Esophagus squamous epithelium (tissue), 5 donors: ENCODE data around the gene SLC47A2. TPM values are rescaled to one million over a fixed set of nuclear protein-coding genes. Genes with fewer than 3 reads are reported as not detected.
A peak's percentile ranks its signal among the peaks of the same experiment; 100 is the strongest.

ENCODE experiments used
- DNase-seq: peaks from one replicate; lab custom pipeline; 2025; lab: John Stamatoyannopoulos, UW
- H3K27ac ChIP-seq, 4 donors: fragments of 200-600 bp; sonication (generic); one replicate each; pipeline ENCODE4 v1.5.1; 2016 to 2019; ENCODE audit warnings: mild to moderate bottlenecking in 1 of 4
- H3K27me3 ChIP-seq, 4 donors: fragments of 200-600 bp; sonication (generic); 1 replicate in 3 of 4; 2 replicates in 1 of 4; pipeline versions ENCODE4 v1.5.1 to v1.6.0; 2017 to 2021; ENCODE audit warnings: antibody characterized with exemption in 1 of 4
- H3K36me3 ChIP-seq, 3 donors: fragments of 200-600 bp; sonication (generic); one replicate each; pipeline ENCODE4 v1.5.1; 2016 to 2019
- H3K4me1 ChIP-seq, 3 donors: fragments of 200-600 bp; sonication (generic); one replicate each; pipeline ENCODE4 v1.5.1; 2017 to 2019
- H3K4me3 ChIP-seq, 4 donors: fragments of 200-600 bp; sonication (generic); 1 replicate in 3 of 4; 2 replicates in 1 of 4; pipeline ENCODE4 v1.5.1; 2016 to 2019; ENCODE audit warnings: mild to moderate bottlenecking in 2 of 4, moderate library complexity in 1 of 4
- H3K9me3 ChIP-seq, 3 donors: fragments of 200-600 bp; sonication (generic); one replicate each; pipeline ENCODE4 v1.5.1; 2016 to 2019
- POLR2A ChIP-seq, 4 donors: fragments of 450-650 bp; IDR thresholded peaks; one replicate each; pipeline ENCODE4 v1.6.1; 2017; ENCODE audit warnings: antibody characterized with exemption in 4 of 4, mild to moderate bottlenecking in 4 of 4, moderate library complexity in 3 of 4
- WGBS, 2 donors: methylation state at CpG; one replicate each; pipeline ENCODE4 v1.1.5; 2018; 5-methylcytosine and 5-hydroxymethylcytosine counted together
- intact Hi-C: fragments of 100-400 bp; cut with DNase I; formaldehyde crosslinking; loops from one replicate; pipeline ENCODE4 v1.15.0; 2022
- total RNA-seq, 4 donors: library from RNA; depleted of rRNA; stranded (reverse); fragments of >200 nt; gene quantifications; one replicate each; pipeline ENCODE4 v1.1.0, GENCODE V29; 2016
- TF ChIP-seq, protein P1 (sequence below), 6 experiments: fragments of 450-650 bp in 4 of 6; fragments of 200-600 bp in 2 of 6; sonication (generic) in 2 of 6; IDR thresholded peaks; one replicate each; pipeline ENCODE4 v1.5.1; 2016 to 2019; ENCODE audit warnings: antibody characterized with exemption in 6 of 6, mild to moderate bottlenecking in 4 of 6, moderate library complexity in 4 of 6
- donor health status: DM: yes; HTN: yes; CAD: no.

SLC47A2 gene
- total RNA-seq, 4 donors from 2014 or later: 0.56 to 2.2 (median 0.76) TPM; not detected in 1

DNA sequence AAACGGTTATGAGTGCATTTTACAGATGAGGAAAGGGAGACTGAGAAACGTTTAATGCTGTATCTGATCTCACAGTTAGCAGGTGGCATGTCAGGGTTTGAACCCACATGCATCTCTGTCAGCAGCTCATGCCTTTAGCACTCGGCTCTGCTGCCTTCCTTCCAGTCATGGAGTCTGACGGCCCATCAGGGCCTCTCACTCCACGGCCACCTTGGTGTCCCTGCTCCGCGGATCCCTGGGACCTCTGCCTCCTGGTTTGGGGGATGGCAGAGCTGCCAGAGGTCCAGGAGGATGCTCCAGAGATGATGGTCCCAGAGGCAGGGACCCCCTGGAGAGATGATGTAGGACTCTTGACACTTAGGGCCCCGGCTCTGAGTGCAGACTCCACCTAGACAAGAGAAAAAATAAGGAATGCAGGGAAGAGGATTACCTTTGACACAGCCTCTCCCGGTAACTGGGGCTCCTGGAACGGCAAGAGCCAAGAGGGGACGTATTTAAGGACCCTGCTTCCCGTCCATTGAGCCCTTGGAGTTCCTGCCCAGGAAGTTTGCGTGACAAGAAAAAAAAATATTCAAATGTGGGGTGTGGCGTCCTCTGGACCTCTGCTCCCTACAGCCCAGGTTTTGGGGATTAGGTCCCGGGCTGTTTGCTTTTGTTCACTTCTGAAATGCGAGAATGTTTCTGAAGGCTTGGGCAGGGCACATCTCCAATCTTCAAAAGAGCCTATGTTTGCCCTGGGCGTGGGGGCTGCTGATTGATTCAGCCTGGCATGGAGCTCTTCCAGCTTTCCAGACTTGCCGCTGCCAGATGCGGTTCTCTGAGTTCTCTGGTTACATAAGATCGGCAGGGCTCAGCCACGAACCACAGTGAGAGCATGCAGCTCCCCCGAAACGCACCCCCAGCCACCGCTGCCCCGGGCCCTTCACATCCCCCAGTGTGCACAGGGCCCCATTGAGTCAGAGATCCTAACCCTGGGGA is 31.7 kb upstream of the SLC47A2 start, which contains the start of gene ALDH3A1:
Gene ALDH3A1 (minus strand): TSS at position 470 of the 978 bp plus-strand sequence. CDS start 3,169 bp downstream, outside the sequence.
- peak in 2 of 4 donors; percentile 6 to 29 for TF ChIP-seq POLR2A (IDR thresholded peaks at IDR 0.05)
- TF ChIP-seq, protein P1, sequence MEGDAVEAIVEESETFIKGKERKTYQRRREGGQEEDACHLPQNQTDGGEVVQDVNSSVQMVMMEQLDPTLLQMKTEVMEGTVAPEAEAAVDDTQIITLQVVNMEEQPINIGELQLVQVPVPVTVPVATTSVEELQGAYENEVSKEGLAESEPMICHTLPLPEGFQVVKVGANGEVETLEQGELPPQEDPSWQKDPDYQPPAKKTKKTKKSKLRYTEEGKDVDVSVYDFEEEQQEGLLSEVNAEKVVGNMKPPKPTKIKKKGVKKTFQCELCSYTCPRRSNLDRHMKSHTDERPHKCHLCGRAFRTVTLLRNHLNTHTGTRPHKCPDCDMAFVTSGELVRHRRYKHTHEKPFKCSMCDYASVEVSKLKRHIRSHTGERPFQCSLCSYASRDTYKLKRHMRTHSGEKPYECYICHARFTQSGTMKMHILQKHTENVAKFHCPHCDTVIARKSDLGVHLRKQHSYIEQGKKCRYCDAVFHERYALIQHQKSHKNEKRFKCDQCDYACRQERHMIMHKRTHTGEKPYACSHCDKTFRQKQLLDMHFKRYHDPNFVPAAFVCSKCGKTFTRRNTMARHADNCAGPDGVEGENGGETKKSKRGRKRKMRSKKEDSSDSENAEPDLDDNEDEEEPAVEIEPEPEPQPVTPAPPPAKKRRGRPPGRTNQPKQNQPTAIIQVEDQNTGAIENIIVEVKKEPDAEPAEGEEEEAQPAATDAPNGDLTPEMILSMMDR (IDR thresholded peaks at IDR 0.05): no peak
- H3K9me3 ChIP-seq: no peaks in the 10 kb centered on the region
- H3K4me1 ChIP-seq: peaks cover 43 to 100% (median 52%) of the 10 kb centered on the region in 3 donors
- H3K36me3 ChIP-seq: peaks cover 0 to 6% (median 0%) of the 10 kb centered on the region in 3 donors
- DNase-seq: no peak
- H3K4me3 ChIP-seq: peak within 1 kb of the TSS; percentile 27 to 56 (median 49)
- H3K27ac ChIP-seq: peak within 1 kb of the TSS; percentile 84 to 95 (median 88)
- WGBS, 2 donors: 26 to 32% methylated on average over 13 of the region's 25 CpGs
- intact Hi-C loops: no loop called here
- H3K27me3 ChIP-seq: no peaks in the 10 kb centered on the region

DNA sequence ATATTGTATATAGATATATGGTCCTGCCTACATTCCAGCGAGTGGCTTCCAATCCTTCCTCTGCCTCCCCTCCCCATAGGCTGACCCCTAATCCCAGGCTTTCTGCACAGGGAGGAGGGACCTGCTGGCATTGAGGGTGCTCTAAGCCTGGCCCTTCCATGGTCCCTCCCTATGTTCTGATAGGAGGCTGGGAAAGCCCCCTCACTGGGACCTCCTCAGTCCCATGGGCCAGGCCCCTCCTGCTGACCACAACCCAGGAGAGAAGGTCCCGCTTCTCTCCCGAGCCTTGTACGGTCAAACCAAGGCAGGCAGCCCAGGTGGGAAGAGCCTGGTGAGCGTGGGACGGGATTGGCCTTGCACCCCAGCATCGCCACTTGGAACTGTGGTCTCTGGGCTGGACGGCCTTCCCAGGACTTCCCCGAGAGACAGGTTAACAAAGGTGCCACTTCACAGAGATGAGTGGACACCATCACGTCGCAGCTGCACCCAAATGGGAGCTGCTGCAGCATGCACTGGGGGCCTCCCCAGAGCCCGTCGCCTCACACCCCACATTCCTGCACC is 30.9 kb upstream of the SLC47A2 start:
- H3K4me1 ChIP-seq: peaks cover 35 to 100% (median 44%) of the 10 kb centered on the region in 3 donors
- peaks cover 0 to 15% (median 0%) of the 10 kb centered on the region in 3 donors for H3K36me3 ChIP-seq
- no peaks in the 10 kb centered on the region for H3K27me3 ChIP-seq
- DNase-seq: no peak
- H3K27ac ChIP-seq: peak overlapping the region; percentile 84 to 95 (median 88)
- WGBS, 2 donors: 57 to 58% methylated on average over 5 to 8 of the region's 13 CpGs
- peak overlapping the region; percentile 27 to 56 (median 49) for H3K4me3 ChIP-seq
- no peaks in the 10 kb centered on the region for H3K9me3 ChIP-seq
- intact Hi-C loops: no loop called here
- TF ChIP-seq, protein P1 (IDR thresholded peaks at IDR 0.05): no peak

DNA sequence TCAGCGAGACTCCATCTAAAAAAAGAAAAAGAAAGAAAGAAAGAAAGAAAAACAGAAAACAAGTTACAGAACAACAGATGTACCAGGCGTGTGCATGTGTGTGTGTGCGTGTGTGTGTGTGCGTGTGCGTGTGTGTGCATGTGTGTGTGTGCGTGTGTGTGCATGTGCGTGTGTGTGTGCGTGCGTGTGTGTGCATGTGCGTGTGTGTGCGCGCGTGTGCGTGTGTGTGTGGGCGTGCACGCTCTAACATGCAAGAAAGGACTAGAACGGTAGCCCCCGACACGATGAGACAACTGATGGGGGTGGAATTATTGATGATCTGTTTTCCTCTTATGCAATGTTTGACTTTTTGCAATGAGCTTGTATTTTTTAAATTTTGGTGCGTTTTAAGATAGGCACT is 30.1 kb upstream of the SLC47A2 start:
- intact Hi-C loops: no loop called here
- Histone ChIP-seq H3K27me3 (no peaks in the 10 kb centered on the region), H3K9me3 (no peaks in the 10 kb centered on the region), H3K4me3 (peak overlapping the region; percentile 27 to 56 (median 49)), H3K4me1 (peaks cover 31 to 99% (median 39%) of the 10 kb centered on the region in 3 donors), H3K27ac (peak overlapping the region; percentile 81 to 95 (median 88)), H3K36me3 (peaks cover 0 to 22% (median 0%) of the 10 kb centered on the region in 3 donors)
- WGBS, 2 donors: 52 to 60% methylated on average over 20 of the region's 20 CpGs
- no peak for TF ChIP-seq POLR2A (IDR thresholded peaks at IDR 0.05)
- TF ChIP-seq, protein P1 (IDR thresholded peaks at IDR 0.05): no peak
- DNase-seq: no peak

DNA sequence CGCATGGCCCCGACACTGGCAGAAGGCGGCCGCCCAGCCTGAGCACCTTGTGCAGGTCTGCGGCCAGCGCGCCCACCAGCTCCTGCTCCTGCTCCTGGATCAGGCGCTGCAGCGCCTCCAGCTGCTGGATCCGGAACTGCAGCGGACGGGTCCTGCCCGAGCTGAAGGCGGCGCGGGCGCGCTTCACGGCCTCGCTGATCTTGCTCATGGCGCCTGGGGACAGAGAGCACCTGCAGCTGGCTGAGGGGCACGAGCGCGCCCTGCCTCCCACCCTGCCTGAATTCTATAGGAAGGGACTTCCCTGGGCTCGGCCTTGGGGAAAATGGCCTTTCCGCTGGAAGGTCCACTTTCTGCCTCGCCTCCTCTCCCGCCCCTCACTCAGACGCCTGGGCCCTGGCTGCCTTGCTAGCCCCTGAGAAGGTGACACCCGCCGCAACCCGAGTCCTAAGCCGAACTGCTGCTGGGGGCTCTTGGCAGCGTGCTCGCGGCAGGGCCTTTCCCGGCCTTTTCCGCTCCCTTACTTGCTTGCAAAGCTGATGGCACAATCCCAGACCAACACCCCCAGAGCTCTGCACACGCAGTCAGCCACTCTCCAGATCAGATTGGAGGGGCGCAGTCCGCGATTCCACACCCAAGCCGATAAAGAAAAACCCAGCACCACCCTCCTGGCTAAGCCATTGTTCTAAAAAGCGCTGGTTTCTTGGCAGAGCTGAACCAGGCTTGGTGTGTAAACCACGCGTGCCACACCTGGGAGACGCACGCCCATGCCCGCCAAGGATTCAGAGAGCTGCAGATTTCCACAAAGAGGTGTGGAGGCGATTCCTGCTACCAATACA is 28.8 kb upstream of the SLC47A2 start:
- DNase-seq: peak; percentile 33
- WGBS, 2 donors: 18 to 49% methylated on average over 4 to 13 of the region's 50 CpGs
- H3K4me1 ChIP-seq: peaks cover 23 to 86% (median 25%) of the 10 kb centered on the region in 3 donors
- TF ChIP-seq POLR2A (IDR thresholded peaks at IDR 0.05): no peak
- TF ChIP-seq, protein P1 (IDR thresholded peaks at IDR 0.05): peak; percentile 86 to 98 (median 96)
- H3K9me3 ChIP-seq: no peaks in the 10 kb centered on the region
- H3K36me3 ChIP-seq: peaks cover 0 to 36% (median 0%) of the 10 kb centered on the region in 3 donors
- peak overlapping the region; percentile 81 to 95 (median 86) for H3K27ac ChIP-seq
- peak overlapping the region; percentile 34 to 72 (median 50) for H3K4me3 ChIP-seq
- intact Hi-C loops: no loop called here
- H3K27me3 ChIP-seq: no peaks in the 10 kb centered on the region
